Hepatic stellate cell (primary cell): ENCODE data around the gene EGLN3.
"Not testable (repeated sequence)": the region's sequence is repeated elsewhere in the genome, so short reads cannot be mapped to it uniquely, and the experiment has no call there.

ENCODE experiments used
- DNase-seq: peaks from one replicate; pipeline ENCODE4 v3.0.0; 2011; ENCODE audit warnings: low spot score

The EGLN3 gene

DNA sequence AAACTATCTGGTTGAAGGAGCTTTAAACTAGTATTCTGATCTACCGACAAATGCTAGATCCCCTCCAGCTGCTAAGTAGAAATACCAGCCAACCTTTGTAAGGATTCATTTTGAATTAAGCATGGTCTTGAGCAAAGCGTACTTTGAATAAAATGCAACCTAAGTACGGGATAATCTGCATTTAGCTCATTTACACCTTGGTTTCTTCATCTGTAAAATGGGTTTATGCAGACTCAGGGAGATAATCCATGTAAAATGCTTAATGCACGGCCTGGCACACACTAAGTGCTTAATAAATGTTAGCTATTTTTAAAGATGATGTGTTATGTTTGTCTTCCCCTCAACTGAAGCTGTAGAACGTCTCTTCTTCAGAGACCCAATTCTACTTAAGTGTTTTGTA is 15.9 kb downstream of the EGLN3 start:
- DNase-seq, result no peak

DNA sequence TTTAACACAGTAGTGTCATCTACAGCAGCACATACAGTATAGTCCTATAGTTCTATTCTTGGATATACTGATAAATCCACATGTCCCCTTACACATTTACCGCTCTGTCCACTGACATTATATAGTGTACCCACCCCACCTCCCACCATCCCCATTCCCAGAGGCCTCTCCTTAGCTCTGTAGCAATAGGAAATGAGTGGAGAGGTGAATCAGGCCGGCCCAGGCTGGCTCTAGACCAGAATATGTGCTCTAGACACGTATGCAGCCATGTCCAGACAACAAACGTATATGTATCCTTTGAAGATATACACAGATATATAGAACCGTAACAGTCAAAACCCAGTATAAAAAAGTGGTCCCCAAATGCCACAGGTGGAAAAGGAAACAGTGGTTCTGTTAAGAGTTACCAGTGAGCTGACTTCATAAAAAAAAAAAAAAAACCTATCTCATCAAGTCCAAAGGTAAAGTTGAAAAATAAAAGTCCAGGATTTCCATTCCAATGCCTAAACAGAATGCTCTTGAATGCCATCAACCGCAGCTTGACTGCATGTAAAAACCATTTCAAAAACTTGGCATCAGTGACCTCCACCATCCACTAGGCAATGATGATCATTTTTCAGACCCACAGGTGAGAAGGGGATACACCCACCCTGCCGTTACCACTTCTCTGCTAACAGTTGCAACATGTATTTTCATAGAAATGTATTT is 16.7 kb downstream of the EGLN3 start:
- no peak for DNase-seq

DNA sequence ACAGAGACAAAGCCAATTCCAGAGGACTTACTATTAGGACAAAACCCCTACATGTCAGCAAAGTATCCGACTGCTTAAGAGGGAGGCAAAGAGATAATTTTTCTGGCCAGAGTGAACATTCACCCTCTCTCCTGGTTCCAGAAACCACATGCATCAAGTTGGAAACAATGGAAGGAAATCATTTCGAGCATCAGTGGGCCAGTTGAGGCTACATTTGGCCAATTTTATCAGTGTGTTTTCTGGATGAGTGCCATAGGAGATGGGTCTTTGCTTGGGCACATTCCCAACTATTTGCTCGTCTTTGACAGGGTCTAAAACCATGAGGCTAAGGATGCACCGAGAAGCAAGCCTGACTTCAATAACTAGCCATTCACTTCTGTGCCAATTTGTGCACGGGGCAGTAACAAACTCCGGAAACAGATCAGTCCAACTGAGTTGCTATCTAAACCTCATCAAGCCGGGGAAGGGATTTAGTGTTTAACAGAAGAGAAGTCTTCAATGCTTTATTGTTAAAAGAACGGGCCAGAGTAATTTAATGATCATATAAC is 17.4 kb downstream of the EGLN3 start:
- DNase-seq, result no peak

GRCh38 chr14:33932576-33933345 is 18.1 kb downstream of the EGLN3 start:
- no peak for DNase-seq

DNA sequence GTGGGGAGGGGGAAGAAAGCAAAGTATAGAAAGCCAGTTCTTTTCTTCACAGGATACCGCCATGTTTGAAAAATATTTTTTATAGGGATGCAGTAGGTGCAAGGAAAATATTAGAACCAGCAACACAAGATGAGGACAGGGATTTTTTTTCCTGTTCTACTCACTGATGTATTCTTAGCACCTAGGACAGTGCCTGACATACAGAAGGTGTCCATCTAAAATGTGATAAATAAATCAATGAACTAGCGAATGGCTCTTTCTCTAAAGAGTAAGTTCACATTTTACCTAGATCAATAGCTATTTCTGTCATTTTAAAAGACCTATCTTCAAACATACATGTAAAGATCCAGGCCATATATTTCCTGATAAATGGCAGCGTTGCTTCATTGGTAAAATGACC is 18.8 kb downstream of the EGLN3 start:
- no peak for DNase-seq

GRCh38 chr14:33931461-33931860 is 19.4 kb downstream of the EGLN3 start:
- DNase-seq, result no peak

GRCh38 chr14:33930439-33930838 is 20.4 kb downstream of the EGLN3 start:
- no peak for DNase-seq

GRCh38 chr14:33929799-33930408 is 21.0 kb downstream of the EGLN3 start:
- no peak for DNase-seq

GRCh38 chr14:33928895-33929294 is 22.0 kb downstream of the EGLN3 start:
- no peak for DNase-seq

DNA sequence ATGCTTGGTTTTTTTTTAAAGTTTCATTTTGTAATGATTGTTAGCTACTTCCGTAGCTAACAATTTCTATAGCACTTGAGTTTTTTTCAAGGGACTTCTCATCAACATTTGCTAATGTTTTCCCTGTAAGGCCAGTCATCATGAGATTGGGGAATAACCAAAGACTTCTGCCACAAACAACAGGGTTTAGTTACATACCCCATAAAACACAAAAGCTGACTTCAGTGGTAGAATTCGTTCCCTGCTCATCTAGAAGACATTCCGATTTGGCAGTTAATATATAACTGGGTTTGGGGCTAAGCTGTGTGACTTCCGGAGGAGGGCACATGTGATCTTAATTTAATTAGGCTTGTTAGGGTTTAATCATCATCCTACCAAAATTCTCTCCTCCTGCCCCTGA is 22.9 kb downstream of the EGLN3 start:
- no peak for DNase-seq

- DNase-seq, result not testable (repeated sequence)
These were observed 23.9 kb downstream of the EGLN3 start for GRCh38 chr14:33926967-33927366.

DNA sequence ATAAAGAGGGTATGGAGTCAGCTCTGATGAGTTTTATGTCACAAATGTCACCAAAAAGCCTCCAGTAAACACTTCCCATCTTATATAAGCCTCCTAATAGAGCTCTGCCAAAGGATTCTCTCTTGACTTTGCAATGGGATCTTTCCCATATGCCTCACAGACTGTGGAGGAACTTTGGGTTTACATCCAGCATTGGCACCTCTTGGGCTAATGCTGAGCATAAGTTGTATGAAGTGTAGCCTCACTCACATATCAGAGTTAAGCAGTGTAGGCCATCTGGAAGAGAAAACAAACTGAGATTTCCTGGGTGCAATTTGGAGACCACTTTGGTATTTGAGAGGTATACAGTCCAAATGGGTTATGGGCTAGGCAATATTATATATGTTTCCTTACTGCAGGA is 24.9 kb downstream of the EGLN3 start:
- no peak for DNase-seq

DNA sequence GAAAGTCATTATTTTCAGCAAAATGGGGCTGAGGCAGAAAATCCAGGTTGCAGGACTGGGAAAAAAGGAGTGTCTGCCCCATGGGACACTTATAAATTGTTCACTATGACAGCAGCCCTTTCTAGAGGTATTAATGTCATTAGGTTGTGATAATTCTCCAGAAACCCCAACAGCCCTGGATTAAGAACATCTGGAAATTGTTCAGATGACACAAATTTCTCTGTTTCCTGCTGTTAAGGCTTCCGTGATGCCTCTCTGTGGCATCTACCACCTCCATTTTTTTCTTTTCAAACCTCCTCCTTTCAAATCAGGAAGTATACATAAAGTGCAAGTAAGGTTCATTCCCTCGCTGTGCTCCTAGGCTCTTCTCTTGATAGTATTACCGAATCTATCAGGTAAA is 25.6 kb downstream of the EGLN3 start:
- no peak for DNase-seq

DNA sequence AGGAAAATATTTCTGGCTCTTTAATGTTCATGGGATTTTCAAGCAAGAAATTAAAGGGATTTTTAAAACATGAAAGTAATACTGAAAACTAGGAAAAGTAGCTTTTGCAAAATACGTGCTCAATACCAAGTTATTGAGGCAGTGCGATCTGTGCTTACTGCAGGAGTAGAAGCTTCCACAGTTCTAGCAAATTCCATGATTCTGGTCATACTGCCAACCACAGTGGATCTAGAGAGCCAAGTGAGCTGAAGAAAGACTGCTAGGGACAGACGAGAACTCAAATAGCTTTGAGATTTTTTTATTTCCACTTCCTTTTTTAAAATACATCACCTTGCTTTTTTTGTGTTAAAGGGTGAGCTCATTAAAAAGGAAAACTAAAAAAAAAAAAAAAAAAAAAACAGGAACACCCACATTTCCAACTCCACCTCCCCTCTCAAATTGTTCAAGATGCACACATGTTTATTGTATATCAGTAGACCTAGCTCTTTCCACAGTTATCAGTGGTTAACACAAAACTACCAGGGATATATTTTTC is 26.2 kb downstream of the EGLN3 start:
- no peak for DNase-seq

DNA sequence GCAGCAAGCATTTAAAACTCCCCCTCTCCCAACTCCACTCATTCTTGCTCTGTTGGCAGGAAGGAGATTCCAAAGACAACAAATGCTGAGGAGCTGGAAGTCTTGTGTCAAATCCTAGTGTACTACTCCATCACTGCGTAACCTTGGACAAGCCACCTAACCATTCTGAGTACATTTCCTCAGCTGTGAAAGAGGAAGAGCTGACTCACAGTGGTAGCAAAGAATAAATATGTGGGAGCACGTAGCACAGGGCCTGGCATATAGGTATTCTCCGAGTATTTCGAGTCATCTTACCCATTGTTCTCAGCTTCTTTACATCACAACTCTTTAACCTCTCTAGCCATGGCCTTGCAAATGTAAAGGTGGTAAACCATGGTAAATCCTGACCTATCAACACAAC is 28.7 kb downstream of the EGLN3 start:
- DNase-seq, result no peak

DNA sequence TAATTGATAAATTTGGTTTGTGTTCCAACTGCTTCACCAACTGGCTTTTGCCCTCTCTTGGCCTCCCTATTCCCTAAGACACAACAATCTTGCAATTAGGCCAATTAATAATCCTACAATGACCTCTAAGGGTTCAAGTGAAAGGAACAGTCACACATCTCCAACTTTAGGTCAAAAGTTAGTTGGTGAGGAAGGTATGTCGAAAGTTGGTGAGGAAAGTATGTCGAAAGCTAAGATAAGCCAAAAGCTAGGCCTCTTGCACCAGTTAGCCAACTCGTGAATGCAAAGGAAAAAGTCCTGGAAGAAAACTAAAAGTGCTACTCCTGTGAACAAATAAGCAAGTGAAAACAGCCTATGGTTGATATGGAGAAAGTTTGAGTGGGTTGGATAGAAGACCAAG is 32.6 kb downstream of the EGLN3 start:
- no peak for DNase-seq

DNA sequence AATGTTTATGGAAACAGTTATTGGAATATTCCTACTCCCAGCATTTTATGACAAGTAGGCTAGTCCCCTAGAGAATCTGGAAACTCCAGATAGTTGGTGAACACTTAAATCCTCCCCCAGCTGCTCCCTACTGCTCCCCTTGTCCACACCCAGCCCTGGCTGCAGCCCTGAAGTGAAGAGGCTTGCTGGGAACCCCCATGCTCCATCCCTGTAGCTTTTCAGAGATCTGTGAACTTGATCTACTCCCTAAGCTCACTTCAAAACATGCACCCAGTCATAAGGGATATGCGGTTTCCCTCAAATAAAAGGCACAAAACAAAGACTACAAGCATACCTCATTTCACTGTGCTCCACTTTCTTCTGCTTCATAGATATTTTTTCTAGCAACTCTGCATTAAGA is 33.2 kb downstream of the EGLN3 start:
- no peak for DNase-seq

DNA sequence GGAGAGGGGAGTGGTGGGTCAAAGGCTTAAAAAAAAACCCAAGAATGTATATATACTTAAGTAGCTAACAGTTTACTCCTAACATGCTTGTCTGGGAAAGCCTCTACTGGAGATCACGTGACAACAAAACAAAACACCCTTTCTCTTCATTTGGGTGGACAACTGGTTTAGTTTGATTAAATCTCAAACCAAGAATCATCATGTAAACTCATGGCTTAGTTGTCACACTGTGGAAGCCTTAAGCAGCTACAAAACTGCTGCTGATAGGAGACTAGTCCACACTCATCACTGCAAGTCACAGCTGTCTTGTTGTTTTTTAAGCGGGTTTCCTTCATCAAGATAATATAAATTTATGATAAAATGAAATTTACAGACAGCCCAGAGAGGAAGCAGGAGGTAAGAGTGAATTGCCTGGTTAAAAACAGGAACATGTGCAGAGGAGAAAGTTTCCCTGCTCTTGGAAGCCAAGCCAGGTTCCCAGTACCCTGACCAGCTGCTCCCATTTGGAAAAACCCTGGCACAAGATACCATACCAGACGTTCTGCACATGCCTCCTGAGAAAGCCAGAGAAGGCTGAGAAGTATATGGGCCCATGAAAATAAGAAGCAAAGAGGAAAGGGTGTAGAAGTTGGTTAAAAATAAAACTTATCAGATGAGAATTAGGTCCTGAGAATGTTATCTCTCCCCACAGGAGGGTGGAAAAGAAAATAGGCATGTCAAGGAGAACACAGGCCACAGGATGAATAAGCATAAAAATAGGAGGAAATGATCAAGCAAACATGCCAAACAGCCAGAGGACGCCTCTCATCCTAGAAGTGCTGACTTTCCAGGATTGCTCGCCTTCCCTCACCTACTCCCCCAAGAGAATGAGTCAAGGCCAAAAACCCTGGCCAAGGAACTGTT is 34.0 kb downstream of the EGLN3 start:
- no peak for DNase-seq

GRCh38 chr14:33915682-33916081 is 35.2 kb downstream of the EGLN3 start:
- DNase-seq, result no peak

- no peak for DNase-seq
These were observed 36.0 kb downstream of the EGLN3 start for GRCh38 chr14:33914676-33915516.

- DNase-seq, result no peak
These were observed 39.8 kb downstream of the EGLN3 start for GRCh38 chr14:33911046-33911445.
